Loucy (cell line): ENCODE results near the gene DNAJB6.
"Not testable (repeated sequence)": the region's sequence is repeated elsewhere in the genome, so short reads cannot be mapped to it uniquely, and the experiment has no call there.

ENCODE experiments used
- CTCF ChIP-seq: fragments of 200-600 bp; sonication (generic); conservative IDR thresholded peaks from 2 replicates; pipeline ENCODE4 v1.5.1; 2014; ENCODE audit warnings: mild to moderate bottlenecking, antibody characterized with exemption, low read length
- EZH2phosphoT487 ChIP-seq: fragments of 200-600 bp; IDR thresholded peaks from 2 replicates; pipeline ENCODE4 v1.6.1; 2018; ENCODE audit warnings: antibody characterized with exemption, mild to moderate bottlenecking, moderate library complexity, borderline replicate concordance

DNA sequence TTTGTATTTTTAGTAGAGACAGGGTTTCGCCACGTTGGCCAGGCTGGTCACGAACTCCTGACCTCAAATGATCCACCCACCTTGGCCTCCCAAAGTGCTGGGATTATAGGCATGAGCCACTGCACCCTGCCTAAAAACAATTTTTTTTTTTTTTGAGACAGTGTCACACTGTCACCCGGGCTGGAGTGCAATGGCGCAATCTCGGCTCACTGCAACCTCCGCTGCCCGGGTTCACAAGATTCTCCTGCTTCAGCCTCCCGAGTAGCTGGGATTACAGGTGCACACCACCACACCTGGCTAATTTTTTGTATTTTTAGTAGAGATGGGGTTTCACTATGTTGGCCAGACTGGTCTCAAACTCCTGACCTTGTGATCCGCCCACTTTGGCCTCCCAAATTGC, 6.2 kb upstream of the DNAJB6 start:
- TF ChIP-seq CTCF, EZH2phosphoT487: not testable (repeated sequence)
